GM18868 (cell line): ENCODE measurements around the gene CNP.

Experiments used
- ATAC-seq: cut with Tn5 transposase; IDR thresholded peaks from one replicate; pipeline ENCODE4 v1.9.1; 2021; ENCODE audit warnings: mild to moderate bottlenecking, moderate library complexity; ENCODE audit not compliant: unreplicated experiment

Gene CNP

DNA sequence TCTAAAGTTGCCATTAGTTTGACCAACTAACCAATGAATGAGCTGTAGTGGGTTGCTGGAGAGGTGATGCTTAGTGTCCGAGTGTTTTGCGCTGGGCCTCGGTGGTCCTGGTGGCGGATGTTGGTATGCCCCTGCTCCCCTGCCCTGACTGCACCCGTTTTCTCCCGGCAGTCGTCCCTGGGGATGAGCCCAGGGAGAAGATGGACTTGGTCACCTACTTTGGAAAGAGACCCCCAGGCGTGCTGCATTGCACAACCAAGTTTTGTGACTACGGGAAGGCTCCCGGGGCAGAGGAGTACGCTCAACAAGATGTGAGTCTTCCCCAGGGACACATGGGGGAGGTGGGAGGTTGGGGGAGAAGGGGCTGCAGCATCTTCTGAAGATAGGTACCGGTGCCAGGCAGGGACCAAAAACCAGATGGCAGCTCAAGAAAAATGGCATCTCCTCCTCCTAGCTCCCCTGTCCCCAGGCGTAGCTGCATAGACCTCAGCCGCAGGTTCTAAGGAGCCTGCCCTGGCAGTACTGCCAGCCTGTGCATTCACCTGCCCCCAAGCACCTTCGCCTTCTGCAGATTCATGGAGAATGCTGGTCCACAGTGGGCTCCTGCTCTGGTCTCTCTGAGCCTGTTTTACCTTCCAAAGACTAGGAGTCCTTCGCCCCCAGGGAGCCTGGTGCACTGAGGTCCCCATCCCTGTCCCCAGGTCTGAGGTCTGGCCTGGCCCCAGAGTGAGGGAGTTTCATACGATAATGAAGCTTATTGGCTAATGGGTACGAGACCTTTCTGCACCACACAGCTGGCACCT is 5.3 kb downstream of the CNP start:
- no peak for ATAC-seq

DNA sequence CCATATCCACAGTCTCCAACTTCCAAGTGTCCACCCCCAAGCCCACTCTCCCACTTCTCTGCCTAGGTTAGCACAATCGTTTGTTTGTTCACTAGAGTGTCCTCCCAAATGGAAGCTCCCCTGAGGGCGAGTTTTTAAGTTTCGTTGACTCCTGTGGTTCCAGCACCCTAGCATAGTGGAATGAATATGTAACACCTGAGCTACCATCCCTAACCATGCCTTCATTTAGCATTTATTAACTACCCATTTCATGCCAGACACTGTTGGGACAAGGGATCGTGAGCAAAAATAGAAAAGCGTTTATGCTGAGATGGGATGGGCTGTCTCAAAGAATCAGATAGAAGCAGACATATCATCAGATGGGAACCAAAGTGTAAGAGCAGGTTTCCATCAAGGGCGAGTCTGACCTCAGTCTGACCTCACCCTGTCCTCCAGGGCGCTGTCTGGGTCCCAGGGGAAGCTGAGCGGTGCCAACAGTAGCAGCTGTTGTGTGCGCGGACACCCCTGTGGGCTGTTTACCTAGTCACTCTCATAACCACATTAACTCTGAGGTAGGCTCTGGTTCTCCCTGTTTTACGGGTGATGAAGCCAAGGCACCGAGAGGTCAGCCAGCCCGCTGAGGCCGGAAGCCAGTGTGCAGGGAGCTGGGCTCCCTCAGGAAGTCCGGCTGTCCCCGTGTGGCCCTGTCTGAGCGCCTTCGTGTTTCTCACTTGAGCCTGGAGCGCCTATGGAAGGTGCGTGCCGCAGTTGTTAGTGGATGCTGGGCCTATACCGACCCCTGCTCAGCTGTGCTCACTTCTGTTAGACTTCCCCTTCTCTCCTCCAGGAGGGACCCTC is 6.2 kb downstream of the CNP start:
- ATAC-seq = no peak

DNA sequence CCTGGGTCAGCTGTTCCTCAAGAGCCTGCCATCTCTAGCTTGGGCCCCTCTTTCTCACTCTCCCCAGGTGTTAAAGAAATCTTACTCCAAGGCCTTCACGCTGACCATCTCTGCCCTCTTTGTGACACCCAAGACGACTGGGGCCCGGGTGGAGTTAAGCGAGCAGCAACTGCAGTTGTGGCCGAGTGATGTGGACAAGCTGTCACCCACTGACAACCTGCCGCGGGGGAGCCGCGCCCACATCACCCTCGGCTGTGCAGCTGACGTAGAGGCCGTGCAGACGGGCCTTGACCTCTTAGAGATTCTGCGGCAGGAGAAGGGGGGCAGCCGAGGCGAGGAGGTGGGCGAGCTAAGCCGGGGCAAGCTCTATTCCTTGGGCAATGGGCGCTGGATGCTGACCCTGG is 6.8 kb downstream of the CNP start:
- no peak for ATAC-seq

DNA sequence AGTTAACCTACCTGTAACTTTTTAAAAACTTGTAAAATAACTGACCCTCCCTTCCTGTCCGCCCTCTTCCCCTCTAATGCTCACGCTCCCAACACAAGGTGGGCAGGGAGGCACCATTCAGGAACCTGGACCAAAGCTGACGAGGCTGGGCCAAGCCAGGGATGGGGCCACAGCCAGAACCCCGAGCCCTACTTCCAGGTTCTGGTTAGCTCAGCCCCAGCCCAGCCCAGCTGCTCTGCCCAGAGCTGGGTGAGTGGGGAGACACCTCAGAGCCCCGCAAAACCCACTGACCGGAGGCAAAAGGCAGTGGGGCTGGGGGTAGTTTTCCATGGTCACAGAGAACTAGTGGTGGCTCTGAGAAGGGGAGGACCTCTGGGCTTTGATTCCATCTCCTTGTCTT is 7.4 kb downstream of the CNP start:
- no peak for ATAC-seq

DNA sequence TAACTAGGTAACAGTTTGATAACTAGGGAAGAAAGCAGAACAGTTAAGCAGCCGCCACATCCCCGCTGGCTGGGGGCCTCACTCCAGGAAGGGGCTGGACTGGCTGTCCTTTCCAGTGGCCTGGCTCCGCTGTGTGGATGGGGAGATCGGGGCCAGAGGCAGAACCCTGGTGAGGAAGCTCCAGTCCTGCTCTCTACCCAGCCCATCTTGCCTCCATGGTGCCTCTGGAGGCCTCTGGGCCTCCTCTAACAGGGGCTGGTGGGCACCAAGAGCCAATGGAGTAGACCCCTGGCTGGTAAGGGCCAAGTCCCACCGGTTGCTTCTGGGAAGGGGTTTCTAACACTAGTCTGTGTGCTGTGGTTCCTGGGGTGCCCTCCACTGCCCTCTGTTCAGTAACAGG is 8.1 kb downstream of the CNP start:
- ATAC-seq = no peak

DNA sequence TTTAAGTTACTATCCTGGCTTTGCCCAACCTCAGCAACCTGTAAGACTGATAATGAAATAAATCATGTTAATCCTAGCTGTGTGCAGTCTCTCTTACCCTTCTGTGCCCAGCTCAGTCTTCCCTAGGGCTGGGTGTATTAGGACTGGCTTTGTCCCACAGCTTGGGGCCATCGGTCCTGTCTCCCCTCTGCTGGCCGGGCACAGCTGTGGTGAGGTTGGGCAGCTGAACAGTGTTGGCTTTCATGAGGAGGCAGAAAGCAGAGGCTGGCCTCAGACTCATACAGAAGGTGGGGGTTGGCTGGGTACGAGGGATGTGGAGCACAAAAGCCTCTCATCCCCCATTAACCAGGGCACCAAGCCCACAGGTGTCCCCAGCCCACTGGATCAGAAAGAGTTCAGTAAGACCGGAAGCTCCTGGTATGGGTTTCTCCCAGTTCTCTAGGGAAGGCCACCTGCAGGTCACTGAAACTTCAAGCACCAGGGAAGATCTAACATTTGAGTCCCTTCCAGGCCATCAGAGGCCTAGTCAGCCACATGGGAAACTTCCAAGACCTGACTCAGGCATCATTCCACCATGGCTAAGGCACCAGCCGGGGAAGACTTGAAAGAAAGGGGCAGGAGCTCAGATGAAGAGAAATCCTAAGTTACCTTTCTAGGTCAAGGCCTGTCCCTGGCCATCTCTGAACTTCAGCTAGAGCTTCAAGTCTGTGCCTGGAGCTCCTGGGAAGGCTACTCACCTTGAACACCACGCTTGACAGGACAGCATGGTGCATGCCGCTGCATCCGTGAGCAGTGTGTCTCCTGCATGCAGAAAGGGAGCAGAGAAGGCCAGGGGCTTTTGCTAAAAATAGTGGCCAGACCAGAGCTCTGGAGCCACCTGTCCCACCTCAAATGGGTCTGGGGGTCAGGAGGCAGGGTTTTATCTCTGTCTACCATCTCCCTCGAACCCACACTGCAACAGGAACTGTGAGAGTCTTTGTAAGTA is 8.8 kb downstream of the CNP start:
- ATAC-seq = no peak

DNA sequence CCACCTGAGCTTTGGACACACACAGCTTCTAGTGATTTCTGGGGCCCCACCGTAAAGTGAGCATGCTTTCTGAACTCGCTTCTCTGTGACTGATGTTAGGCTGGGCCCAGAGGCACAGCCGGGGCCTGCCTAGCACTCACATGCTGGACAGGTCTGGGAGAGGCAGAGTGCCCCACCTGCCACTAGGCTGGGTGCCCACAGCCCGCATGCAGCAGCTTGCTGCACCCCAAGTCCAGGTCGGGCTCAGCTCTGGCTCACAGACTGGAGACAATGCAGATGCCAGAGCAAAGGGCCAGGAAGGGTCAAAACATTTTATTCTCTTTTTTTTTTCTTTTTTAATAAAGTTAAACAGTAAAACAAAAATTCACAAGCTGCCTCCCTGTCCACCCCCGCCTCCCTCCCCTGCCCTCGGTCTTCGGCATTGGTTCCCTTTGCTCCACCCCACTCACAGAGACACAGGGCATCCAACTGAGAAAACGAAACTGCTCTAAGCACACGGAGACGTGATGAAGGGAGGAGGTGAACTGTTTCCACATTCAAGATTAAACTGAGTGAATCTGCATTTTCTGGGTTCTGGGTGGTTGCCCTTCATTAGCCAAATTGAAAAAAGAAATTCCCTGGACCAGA is 9.7 kb downstream of the CNP start:
- ATAC-seq = no peak

DNA sequence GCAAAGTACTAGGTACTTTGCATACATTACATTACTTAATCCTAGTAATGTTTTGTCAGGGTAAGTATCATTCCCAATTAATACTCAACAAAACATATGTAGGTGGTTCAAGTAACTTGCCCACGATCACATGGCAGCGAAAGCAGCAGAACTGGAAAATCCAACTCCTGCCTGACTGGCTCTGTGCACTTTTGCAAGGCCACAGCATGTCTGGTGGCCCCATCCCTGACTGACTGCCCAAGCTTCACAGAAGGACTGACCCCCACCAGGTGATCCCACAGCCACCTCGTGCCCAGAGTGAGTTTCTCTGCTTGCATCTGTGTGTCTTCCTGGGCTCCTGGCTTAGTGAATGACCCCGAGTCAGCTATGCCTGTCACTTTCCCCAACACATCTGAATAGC is 11.4 kb downstream of the CNP start:
- ATAC-seq = no peak

DNA sequence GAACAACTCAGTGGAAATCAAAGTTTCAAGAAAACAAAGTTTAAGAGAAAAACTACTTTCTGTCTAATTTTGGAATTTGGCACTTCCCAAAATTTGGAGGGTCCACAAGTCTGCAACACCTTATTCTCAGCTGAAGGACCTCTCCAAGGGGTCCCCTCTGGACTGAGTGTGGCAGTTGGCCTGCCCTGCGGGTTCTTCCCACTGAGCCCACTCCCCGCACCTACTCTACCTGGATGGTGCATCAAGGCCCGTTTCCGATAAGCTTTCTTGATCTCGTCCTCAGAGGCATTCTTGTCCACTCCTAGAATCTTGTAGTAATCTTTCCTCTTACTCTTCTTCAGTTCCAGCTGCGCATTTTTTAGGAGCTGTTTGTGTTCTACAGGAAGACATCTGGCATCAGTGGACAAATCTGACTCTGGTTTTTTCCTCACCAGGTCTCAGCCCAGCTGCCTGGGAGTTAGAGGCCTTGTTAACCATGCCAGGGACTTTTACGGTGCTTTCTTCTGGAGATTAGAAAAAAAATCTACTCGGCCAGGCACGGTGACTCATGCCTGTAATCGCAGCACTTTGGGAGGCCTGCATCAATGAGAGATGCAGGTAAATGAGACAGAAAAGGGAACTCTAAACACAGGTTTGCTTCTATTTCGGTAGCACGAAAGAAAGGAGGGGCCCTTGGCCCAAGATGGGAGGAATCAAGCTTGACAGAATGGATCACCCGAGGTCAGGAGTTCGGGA is 15.6 kb downstream of the CNP start:
- no peak for ATAC-seq

DNA sequence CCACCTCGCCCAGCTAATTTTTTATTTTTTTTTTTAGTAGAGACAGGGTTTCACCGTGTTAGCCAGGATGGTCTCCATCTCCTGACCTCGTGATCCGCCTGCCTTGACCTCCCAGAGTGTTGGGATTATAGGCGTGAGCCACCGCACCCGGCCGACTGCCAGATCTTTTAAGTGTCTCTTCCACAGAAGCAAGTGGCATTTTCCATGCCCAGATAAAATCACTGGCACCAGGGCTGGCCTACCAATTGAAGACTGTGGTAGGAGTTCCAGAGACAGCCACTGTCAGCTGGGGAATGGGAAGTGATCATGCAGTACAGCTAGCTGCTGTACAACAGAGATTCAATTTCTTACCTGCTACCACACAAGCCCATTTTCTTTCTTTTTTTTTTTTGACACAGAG is 17.9 kb downstream of the CNP start:
- no peak for ATAC-seq

DNA sequence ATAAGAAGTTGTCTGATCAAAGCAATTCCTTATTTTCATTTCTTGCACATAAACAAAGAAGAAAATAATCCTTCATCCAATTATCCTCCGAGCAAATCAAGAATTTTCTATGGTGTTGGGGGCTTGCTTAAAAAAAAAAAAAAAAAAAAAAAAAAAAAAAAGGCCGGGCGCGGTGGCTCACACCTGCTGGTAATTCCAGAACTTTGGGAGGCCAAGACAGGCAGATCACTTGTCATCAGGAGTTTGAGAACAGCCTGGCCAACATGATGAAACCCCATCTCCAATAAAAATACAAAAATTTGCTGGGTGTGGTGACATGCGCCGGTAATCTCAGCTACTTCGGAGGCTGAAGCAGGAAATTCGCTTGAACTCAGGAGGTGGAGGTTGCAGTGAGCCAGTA is 19.3 kb downstream of the CNP start:
- ATAC-seq = no peak

DNA sequence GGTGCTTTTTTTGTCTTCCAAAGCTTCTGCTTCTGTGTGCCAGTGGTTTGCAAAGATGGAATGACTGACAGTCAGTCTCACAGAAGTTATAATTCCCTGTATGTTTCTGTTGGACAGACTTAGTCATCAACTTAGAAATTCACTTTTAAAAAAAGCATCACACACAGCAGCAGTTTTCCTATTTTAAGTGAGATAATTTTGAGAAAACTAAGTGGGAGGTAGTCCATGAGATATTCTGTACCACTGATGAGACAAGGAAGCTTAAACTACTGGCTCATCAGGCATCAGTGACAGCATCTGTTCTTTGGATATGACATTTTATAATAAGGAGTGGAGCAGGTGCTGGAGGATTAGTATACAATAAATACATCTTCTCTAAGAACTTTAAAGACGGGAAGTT is 20.0 kb downstream of the CNP start:
- ATAC-seq = no peak

DNA sequence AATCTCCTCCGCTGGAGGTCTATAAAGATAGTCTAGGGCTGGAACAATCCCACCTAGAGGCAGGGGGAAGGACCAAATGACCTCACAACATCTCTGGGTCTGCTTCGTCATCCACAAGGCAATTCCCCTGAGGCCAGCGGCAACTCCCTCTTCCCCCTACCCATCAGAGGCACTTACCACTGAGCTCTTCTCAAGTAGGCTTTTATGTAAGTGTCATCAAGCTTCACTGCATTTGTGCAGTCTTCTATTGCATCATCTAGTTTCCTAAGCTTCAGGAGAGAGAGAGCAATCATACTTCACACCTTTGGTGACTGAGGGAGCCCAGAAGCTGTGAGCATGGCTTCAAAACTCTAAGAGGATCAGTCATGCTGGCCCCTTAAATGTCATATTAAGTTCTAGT is 21.0 kb downstream of the CNP start:
- no peak for ATAC-seq

DNA sequence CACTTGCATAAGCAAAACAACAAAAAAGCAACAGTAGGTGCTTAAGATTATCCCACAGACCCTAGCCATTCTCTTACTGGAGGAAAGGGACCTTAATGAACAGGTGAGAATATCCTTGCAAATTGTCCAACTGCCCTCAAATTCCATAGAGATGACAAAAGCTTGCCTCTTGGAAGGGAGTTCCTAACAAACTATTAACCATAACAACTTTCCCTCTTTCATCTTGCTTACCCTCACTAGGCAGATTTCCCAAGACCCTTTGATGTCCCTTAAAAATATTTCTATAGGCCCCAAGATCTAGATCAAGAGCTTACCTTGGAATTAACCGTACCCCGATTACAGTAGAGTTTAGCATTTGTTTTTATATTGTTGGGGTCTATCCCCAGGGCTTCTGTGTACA is 21.8 kb downstream of the CNP start:
- ATAC-seq = no peak

DNA sequence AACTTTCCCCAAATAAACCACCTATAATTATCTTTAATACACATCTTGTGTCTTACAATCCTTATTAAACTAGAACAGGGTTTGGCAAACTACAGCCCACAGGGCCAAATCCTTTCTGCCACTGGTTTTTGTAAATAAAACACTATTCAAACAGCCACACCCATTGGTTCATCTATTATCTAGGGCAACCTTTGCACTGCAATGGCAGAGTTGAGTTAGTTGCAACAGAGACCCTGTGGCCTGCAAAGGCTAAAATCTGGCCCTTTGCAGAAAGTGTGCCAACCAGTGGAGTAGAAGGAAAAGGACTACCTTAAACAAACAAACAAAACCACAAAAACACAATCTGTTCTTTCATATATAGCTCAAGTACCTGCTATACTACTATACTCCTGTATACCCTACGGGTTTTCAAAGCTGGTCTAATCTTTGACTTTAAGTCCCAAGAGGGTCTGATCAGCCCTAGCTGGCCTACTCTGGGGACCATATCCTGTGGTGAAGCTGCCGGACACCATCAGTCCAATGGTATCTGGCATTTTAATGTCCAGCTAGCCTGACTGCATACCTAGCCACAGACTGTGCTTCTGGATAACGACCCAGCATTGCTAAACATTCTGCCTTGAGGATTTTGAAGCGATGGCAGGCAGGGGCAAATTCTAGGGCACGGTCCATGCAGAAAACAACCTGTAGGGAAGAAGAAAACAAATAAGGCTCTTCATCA is 23.3 kb downstream of the CNP start:
- ATAC-seq = no peak

DNA sequence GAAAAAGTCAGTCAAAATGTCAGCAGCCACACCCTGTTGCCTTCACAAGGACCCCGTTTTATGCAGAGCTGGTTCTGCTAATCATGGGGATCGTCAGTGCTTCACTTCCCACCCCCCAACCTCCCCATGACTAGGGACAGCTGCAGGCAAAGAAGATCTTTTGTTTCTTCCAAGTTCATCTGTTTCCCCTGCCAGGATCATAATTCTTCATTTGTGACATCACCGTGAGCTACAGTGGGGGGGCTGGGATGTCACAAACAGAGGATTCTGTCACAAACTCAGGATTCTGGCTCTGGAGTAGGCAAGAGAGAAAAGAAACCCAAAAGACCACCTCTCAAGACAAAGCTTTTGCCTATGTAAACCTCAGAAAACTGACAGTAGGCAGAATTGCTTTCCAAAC is 26.0 kb downstream of the CNP start:
- no peak for ATAC-seq

DNA sequence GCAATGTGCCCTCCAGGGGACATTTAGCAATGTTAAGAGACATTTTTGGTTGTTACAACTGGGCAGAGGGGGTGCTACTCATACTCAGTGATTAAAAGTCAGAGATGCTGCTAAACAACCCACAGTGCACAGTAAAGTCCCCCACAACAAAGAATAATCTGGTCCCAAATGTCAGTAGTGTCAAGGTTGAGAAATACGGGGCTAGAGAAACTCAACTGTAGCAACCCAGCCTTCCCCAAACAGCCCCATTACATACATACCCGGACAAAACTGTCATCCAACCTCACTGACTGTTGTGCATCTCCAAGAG is 30.2 kb downstream of the CNP start:
- ATAC-seq = no peak

DNA sequence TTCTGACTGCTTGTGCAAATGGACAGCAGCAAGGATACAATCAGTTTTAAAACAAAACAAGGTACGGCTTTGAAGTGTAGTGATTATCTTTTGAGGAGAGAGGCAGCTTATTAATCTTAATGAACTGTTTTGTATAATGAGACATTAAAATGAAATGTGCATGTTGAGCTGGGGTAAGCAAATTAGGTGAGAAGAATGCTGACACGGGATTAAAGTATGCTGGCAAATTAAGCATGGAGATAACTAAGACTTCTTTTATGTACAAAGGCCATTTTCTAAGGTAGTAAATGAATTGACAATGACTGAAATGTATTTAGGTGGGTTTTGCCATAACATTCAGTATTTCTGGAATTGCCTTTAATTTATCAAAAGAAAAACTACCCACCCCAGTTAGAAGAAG is 31.9 kb downstream of the CNP start:
- no peak for ATAC-seq

DNA sequence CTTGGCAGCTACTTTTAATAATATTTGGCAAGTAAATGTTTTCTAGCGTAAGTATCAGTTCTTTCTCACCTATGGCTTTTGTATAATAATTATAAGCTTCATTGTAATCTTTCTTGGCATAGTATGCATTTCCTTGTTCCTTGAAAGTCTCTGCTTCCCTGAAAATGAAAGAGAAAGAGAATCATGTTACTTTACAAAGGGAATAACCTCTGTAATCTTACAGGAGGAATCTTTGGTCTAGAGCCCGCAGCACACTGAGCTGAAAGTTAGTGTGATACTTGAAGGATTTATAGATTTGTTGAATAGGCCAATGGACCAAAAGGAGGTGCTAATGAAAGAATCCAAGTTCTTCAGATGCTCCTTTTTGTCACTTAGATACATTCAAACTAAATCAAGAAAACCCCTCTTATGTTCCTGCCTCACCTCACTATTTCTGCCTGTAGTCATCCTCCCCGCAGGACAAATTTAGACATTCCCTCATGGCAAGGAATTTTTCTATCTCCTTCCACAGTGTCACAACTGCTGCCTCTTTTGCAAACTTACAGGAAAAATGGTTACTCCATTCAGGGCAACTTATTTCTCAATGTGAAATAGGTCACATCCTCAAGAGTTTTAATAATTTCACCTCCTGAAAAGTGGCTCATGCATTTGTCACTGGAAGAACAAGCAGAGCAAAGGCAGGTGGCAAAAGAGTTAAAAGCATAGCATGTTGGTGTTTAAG is 34.0 kb downstream of the CNP start:
- ATAC-seq = no peak
